ENCODE data around the gene MCM5. TPM values are rescaled to one million over a fixed set of nuclear protein-coding genes. Genes with fewer than 3 reads are reported as not detected.
"Not testable (repeated sequence)": the region's sequence is repeated elsewhere in the genome, so short reads cannot be mapped to it uniquely, and the experiment has no call there.

Gene MCM5
- total and polyA plus RNA-seq, 2 of the 13 experiments (the other 11 are each of a cell fraction or from before 2014, with no cell fraction given) = 40.2 to 93.5 TPM

DNA sequence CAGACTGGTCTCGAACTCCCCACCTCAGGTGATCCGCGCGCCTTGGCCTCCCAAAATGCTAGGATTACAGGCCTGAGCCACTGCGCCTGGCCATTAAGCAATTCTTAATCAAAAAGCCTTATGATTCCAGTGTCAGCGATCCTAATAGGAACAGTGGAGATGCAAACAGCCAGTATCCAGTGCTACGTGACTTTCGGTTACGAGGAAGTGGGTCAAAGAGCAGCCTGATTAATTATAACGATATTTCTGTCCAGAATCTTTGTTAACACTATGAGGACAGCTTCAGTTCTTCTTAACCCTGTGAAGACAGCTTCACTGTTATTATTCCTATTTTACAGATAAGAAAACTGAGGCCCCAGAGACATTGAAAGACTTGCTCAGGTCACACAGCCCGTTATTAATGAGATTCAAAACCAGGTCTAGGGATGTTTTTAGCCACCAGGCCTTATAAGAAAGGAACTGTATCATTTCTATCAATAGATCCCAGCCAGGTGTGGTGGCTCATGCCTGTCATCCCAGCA, 36.3 kb upstream of the MCM5 start:
- Histone ChIP-seq H3K79me2 (ENCODE audit: insufficient read depth, low read length) (no peaks in the 10 kb centered on the region), H3K9me3 (ENCODE audit: low read length) (no peaks in the 10 kb centered on the region), H2AFZ (ENCODE audit: low read length) (no peak overlapping the region), H3K27me3 (ENCODE audit: control insufficient read depth in 1 of 2, insufficient read depth in 2 of 2, low read length in 2 of 2) (no peaks in the 10 kb centered on the region; a peak in 2 of 5 replicates), H3K27ac (ENCODE audit: extremely low read length, insufficient read depth, low read length) (no peak overlapping the region), H3K36me3 (replicated peaks in 1 of 2; ENCODE audit: control insufficient read depth in 1 of 2, insufficient read depth in 2 of 2, low read length in 2 of 2) (no peaks in the 10 kb centered on the region), H4K20me1 (ENCODE audit: insufficient read depth, low read length) (no peaks in the 10 kb centered on the region), H3K4me3 (replicated peaks in 1 of 3; ENCODE audit: insufficient read depth in 1 of 3, low read depth in 2 of 3, low read length in 3 of 3) (no peak overlapping the region), H3K4me2 (ENCODE audit: low read depth, low read length) (peak overlapping the region; percentile 15; the same call in 1 of the 2 replicates), H3K4me1 (ENCODE audit: insufficient read depth, low read length) (peaks cover 96% of the 10 kb centered on the region), H3K9ac (ENCODE audit: insufficient read depth, low read depth, low read length) (no peak overlapping the region)
- DNase-seq (ENCODE audit: low spot score) = no peak
- ATAC-seq = no peak
- intact Hi-C loops (cut with micrococcal nuclease; ENCODE audit: unreplicated experiment) (no loop called here), in situ Hi-C loops (cut with HindIII; ENCODE audit: extremely low pct_ligation_motif_present, low pct_unique_long_range_greater_than_20kb) (no loop called here)
- no TSS peak for BruUV-seq (replicated peaks)
- POLR2A ChIA-PET = interaction anchor here (0.6 kb wide), 1 partner anchor 10 kb away, joined by 3 read pairs; no protein-coding TSS in a partner anchor
- 75% methylated on average over 11 of the region's 11 CpGs for WGBS (ENCODE audit: low lambda C conversion rate)
- TF ChIP-seq ZNF629 (CRISPR knock-in tag; conservative IDR thresholded peaks at IDR 0.05) = peak; percentile 80
- peak; percentile 33; the same call in 1 of the 2 replicates for TF ChIP-seq ZNF709 (CRISPR knock-in tag; IDR thresholded peaks at IDR 0.05)
- no peak for TF ChIP-seq NCOA5 (CRISPR knock-in tag; IDR thresholded peaks at IDR 0.05)
- TF ChIP-seq NFKBIZ (CRISPR knock-in tag; IDR thresholded peaks at IDR 0.05) = 0 out of 2 replicates have a peak, but pooled peaks have one; percentile 5
- FAIRE-seq = no peak
- CTCF ChIA-PET (ENCODE audit: low intra/inter-chr PET ratio, low total read pairs) = no interaction called here

DNA sequence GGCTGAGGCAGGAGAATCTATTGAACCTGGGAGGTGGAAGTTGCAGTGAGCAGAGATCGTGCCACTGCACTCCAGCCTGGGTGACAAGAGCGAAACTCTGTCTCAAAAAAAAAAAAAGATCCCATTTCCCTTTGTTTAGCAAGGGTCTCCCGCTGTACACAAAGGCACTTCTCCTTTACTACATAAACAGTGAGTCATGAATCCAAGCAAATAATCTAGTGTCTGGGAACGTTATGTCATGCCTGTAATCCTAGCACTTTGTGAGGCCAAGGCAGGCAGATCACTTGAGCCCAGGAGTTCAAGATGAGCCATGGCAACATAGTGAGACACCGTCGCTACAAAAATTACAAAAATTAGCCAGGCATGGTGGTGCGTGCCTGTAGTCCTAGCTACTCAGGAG, 35.7 kb upstream of the MCM5 start:
- peak; percentile 18; the same call in 1 of the 3 replicates for ATAC-seq
- H3K9ac ChIP-seq (ENCODE audit: insufficient read depth, low read depth, low read length); CTCF ChIA-PET (ENCODE audit: low intra/inter-chr PET ratio, low total read pairs); H3K4me3 ChIP-seq (replicated peaks in 1 of 3; ENCODE audit: insufficient read depth in 1 of 3, low read depth in 2 of 3, low read length in 3 of 3); H3K27me3 ChIP-seq (ENCODE audit: control insufficient read depth in 1 of 2, insufficient read depth in 2 of 2, low read length in 2 of 2); in situ Hi-C loops (cut with HindIII; ENCODE audit: extremely low pct_ligation_motif_present, low pct_unique_long_range_greater_than_20kb); H3K36me3 ChIP-seq (replicated peaks in 1 of 2; ENCODE audit: control insufficient read depth in 1 of 2, insufficient read depth in 2 of 2, low read length in 2 of 2); H4K20me1 ChIP-seq (ENCODE audit: insufficient read depth, low read length); H3K27ac ChIP-seq (ENCODE audit: extremely low read length, insufficient read depth, low read length); H3K9me3 ChIP-seq (ENCODE audit: low read length); BruUV-seq (replicated peaks); H2AFZ ChIP-seq (ENCODE audit: low read length); intact Hi-C loops (cut with micrococcal nuclease; ENCODE audit: unreplicated experiment); H3K79me2 ChIP-seq (ENCODE audit: insufficient read depth, low read length): not testable (repeated sequence)
- 10% methylated on average over 7 of the region's 7 CpGs for WGBS (ENCODE audit: low lambda C conversion rate)
- Histone ChIP-seq H3K4me1 (ENCODE audit: insufficient read depth, low read length) (peaks cover 96% of the 10 kb centered on the region), H3K4me2 (ENCODE audit: low read depth, low read length) (peak overlapping the region; percentile 15; the same call in 1 of the 2 replicates)
- FAIRE-seq = peak; percentile 67
- peak; percentile 73 for DNase-seq (ENCODE audit: low spot score)
- POLR2A ChIA-PET = interaction anchor here (0.6 kb wide), 1 partner anchor 9 kb away, joined by 3 read pairs; no protein-coding TSS in a partner anchor
- TF ChIP-seq, protein P1, sequence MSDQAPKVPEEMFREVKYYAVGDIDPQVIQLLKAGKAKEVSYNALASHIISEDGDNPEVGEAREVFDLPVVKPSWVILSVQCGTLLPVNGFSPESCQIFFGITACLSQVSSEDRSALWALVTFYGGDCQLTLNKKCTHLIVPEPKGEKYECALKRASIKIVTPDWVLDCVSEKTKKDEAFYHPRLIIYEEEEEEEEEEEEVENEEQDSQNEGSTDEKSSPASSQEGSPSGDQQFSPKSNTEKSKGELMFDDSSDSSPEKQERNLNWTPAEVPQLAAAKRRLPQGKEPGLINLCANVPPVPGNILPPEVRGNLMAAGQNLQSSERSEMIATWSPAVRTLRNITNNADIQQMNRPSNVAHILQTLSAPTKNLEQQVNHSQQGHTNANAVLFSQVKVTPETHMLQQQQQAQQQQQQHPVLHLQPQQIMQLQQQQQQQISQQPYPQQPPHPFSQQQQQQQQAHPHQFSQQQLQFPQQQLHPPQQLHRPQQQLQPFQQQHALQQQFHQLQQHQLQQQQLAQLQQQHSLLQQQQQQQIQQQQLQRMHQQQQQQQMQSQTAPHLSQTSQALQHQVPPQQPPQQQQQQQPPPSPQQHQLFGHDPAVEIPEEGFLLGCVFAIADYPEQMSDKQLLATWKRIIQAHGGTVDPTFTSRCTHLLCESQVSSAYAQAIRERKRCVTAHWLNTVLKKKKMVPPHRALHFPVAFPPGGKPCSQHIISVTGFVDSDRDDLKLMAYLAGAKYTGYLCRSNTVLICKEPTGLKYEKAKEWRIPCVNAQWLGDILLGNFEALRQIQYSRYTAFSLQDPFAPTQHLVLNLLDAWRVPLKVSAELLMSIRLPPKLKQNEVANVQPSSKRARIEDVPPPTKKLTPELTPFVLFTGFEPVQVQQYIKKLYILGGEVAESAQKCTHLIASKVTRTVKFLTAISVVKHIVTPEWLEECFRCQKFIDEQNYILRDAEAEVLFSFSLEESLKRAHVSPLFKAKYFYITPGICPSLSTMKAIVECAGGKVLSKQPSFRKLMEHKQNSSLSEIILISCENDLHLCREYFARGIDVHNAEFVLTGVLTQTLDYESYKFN (CRISPR knock-in tag; conservative IDR thresholded peaks at IDR 0.05) = peak; percentile 59
- TF ChIP-seq POGZ (CRISPR knock-in tag; IDR thresholded peaks at IDR 0.05) = 0 out of 2 replicates have a peak, but pooled peaks have one; percentile 20
- TF ChIP-seq, protein P2, sequence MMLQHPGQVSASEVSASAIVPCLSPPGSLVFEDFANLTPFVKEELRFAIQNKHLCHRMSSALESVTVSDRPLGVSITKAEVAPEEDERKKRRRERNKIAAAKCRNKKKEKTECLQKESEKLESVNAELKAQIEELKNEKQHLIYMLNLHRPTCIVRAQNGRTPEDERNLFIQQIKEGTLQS (CRISPR knock-in tag; IDR thresholded peaks at IDR 0.05) = peak; percentile 74
- peak; percentile 90 for TF ChIP-seq SIX1 (CRISPR knock-in tag; IDR thresholded peaks at IDR 0.05; ENCODE audit: borderline replicate concordance)
- TF ChIP-seq, protein P3, sequence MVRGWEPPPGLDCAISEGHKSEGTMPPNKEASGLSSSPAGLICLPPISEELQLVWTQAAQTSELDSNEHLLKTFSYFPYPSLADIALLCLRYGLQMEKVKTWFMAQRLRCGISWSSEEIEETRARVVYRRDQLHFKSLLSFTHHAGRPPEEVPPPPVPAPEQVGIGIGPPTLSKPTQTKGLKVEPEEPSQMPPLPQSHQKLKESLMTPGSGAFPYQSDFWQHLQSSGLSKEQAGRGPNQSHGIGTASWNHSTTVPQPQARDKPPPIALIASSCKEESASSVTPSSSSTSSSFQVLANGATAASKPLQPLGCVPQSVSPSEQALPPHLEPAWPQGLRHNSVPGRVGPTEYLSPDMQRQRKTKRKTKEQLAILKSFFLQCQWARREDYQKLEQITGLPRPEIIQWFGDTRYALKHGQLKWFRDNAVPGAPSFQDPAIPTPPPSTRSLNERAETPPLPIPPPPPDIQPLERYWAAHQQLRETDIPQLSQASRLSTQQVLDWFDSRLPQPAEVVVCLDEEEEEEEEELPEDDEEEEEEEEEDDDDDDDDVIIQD (CRISPR knock-in tag; IDR thresholded peaks at IDR 0.05; ENCODE audit: low read depth) = peak; percentile 63; the same call in 1 of the 2 replicates
- peak in 1 of 2 experiments; percentile 37; a peak in 1 of 4 replicates for TF ChIP-seq NR2F1 (CRISPR knock-in tag; IDR thresholded peaks at IDR 0.05)

Measured in HepG2 (cell line).